GM21390 (cell line): ENCODE measurements around the gene RSRC1.
"Not testable (repeated sequence)": the region's sequence is repeated elsewhere in the genome, so short reads cannot be mapped to it uniquely, and the experiment has no call there.

ENCODE experiments used
- ATAC-seq: cut with Tn5 transposase; IDR thresholded peaks from one replicate; pipeline ENCODE4 v1.9.1; 2021; ENCODE audit not compliant: unreplicated experiment

RSRC1 gene

DNA sequence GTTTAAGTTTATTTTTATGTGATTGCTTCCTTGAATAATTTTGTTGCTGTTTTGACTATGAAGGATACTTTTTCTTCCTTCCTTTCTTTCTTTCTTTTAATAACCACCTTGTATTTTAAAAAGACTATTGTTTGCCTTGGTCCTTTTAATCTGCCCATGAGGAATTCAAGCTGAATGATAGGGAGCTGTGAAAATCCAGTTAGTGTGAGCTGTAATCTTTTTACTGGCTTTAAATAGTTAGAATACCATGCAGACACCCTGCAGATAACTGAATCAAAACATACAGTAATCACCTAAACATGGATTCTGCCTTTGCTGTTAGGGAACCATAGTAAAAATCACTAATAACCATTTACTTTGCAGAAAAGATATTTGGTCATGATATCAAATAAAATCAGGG, 110.7 kb downstream of the RSRC1 start:
- ATAC-seq, result no peak

DNA sequence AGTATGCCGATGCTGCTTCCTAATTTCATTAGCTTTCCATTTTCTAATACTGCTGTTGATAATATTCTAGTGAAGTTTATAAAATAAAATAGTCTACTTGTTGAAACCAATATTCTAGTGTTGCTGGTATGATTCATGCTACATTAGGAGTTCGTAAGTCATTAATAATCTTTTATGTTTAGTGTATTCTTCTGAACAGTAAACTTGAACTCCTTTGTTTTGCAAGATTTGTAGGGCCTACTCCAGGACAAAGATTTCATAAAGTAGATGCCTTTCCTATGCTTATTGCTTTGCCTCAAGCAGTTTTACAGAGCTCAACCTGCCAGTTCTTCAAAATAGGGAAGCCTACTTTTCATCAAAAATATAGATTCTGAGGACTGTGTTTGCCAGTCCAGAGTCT, 111.5 kb downstream of the RSRC1 start:
- no peak for ATAC-seq

GRCh38 chr3:158226429-158226828, 116.5 kb downstream of the RSRC1 start:
- no peak for ATAC-seq

DNA sequence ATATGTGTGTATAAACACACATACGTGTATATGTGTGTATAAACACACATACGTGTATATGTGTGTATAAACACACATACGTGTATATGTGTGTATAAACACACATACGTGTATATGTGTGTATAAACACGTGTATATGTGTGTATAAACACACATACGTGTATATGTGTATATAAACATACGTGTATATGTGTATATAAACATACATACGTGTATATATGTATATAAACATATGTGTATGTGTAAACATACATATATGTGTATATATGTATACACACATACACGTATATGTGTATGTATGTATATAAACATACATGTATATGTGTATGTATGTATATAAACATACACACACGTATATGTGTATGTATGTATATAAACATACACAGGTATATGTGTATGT, 119.1 kb downstream of the RSRC1 start:
- not testable (repeated sequence) for ATAC-seq

DNA sequence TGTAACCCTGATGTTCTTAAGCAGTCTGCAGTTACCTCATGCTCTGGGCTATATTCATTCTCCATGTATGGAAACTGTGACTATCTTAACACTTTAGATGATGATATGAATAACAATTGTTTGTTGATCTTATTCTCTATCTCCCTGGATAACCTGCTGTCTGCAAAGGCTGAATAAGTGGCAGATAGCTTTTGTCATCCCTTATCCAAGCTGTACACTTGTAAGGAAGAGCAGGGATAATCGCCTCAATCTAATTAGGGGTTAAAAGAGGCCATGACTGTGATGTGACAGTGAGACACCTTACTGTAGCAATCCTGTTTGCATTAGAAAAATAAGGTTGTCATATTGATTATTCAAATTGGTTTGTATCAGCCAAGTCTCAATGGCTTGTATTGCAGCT, 123.9 kb downstream of the RSRC1 start:
- ATAC-seq, result no peak

DNA sequence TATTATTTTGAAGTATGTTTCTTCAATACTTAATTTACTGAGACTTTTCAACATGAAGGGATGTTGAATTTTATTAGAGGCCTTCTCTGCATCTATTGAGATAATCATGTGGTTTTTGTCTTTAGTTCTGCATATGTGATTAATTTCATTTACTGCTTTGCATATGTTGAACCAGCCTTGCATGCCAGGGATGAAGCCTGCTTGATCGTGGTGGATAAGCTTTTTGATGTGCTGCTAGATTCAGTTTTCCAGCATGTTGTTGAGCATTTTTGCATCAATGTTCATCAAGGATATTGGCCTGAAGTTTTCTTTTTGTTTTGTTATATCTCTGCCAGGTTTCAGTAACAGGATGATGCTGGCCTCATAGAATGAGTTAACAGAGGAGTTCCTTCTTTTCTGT, 134.4 kb downstream of the RSRC1 start:
- ATAC-seq, result no peak

DNA sequence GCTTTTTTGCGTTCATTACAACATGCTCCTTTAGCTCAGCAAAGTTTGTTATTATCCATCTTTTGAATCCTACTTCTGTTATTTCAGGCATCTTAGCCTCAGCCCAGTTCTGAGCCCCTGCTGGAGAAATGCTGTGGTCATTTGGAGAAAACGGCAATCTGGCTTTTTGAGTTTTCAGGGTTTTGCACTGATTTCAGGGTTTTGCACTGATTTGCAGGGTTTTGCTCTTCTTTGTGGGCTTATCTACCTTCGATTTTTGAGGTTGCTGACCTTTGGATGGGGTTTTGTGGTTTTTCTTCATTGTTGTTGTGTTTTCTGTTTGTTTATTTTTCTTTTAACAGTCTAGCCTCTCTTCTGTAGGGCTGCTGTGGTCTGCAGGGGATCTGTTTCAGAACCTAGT, 137.4 kb downstream of the RSRC1 start:
- ATAC-seq, result no peak

DNA sequence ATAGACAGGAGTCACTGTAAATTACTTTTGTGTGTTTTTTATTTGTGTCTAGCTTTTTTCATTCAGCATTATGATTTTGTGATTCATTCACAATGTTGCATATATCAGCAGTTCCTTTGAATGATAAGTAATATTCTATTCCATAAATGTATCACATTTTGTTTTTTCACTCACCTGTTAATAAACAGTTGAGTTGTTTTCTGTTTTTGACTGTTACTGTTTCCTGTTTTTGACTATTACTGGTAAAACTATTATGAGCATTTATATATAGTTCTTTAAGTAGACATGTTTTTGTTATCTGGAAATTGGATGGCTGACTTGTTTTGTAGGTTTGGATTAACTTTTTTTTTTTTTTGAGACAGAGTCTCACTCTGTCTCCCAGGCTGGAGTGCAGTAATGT, 138.4 kb downstream of the RSRC1 start:
- no peak for ATAC-seq

DNA sequence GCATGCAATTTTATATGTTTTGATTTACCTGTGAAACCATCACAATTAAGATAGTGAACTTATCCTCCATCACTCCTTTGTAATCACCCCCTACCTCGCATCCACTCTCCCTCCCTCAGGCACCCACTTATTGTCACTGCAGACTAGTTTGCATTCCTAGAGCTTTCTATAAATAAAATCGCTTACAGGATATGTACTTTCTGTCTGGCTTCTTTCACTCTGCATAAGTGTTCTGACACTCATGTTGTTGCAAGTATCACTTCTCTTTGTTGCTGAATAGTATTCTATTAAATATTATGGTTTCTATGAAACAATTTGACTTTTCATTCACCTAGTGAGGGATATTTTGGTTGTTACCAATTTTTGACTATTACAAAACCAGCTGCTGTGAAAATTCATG, 139.3 kb downstream of the RSRC1 start:
- ATAC-seq, result peak; percentile 81

- ATAC-seq, result peak; percentile 55
These were observed 148.7 kb downstream of the RSRC1 start for GRCh38 chr3:158258619-158259018.

DNA sequence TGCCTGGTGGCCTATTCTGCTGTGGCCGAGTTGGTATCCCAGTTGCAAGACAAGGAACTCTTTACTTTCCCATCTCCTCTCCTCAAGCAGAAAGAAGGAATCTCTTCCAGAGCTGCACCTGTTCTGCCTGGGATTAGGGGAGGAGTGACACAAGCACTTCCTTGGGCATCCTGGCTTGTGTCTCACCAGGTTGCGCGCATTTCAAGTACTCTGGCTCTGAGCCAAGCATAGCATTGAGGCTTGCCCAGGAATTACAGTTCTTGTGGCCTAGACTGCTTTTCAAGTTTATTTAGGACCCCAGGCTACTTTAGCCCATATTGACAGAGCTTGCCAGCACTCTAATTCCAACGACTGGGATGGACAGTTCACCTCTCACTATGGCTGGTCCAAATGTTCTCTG, 150.5 kb downstream of the RSRC1 start:
- no peak for ATAC-seq

- no peak for ATAC-seq
These were observed 151.6 kb downstream of the RSRC1 start for GRCh38 chr3:158261371-158261991.

DNA sequence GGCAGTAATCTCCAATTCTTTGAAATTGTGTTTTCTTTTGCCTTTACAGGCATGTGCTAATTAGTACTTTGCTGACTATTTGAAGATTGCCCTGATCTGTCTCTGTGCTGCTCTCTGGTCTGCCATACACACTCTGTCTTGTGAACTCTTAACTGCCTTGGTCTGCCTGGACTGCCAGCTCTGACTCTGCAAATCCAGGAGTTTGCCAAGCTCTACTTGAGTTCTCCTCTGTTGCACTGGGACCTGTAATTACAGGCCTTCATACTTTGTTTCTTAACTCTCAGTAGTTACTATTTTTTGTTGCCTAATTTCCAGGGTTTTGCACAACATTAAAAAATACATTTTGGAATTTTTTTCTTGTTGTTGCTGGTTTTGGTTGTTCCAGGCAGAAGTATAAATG, 155.0 kb downstream of the RSRC1 start:
- no peak for ATAC-seq

DNA sequence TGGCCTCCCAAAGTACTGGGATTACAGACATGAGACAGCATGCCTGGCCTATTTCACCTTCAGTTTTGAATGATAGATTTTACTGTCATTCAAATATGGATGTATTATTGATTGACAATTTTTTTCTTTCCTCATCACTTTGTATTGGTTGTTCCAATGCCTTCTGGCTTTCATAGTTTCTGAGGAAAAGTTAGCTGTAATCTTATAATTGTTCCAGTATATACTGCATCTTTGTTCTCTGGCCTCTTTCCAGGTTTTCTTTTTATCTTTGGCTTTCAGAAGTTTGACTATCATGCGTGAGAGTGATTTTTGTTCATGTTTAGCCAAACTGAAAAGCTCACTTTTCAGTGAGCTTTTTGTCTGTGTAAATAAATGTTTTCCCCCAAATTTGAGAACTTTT, 157.1 kb downstream of the RSRC1 start:
- no peak for ATAC-seq

- ATAC-seq, result no peak
These were observed 160.1 kb downstream of the RSRC1 start for GRCh38 chr3:158269942-158270341.

- ATAC-seq, result no peak
These were observed 162.2 kb downstream of the RSRC1 start for GRCh38 chr3:158272081-158272480.

- ATAC-seq, result no peak
These were observed 163.8 kb downstream of the RSRC1 start for GRCh38 chr3:158273656-158274055.

DNA sequence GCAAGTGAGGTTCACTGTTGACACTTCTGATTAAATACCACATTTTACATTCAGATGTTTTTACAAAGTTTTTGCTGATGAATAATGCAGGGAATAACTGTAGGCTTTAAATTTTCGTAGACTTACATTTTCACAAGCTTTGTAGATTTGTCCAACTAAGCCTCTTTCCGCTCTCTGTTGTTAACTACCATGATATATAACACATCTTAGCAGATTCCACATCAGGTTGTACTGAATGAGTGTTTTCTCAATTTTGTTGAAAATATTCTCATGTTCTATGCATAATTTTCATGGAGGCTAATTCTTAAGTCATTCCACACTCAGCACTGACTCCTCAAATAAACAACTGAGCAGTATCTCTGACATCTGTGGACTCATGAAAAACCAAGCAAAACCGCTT, 168.3 kb downstream of the RSRC1 start:
- ATAC-seq, result no peak

- no peak for ATAC-seq
These were observed 169.7 kb downstream of the RSRC1 start for GRCh38 chr3:158279609-158280008.

DNA sequence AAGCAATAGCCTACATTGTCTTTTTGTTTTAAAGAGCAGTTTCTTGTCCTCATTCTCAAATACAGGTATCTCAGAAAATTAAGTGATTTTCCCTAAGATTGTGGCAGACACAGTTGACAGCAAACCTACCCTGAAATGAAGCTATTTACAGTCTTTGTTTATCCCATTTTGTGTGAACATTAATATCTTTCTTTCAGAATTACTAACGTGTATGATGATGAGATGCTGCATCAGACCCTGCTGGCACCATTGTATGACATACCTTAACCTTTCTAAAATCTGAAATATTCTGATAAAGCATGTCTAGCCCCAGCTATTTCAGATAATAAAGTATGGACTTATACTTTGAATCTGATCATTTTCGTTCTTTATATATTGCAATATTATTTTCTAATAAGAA, 185.9 kb downstream of the RSRC1 start:
- ATAC-seq, result no peak

DNA sequence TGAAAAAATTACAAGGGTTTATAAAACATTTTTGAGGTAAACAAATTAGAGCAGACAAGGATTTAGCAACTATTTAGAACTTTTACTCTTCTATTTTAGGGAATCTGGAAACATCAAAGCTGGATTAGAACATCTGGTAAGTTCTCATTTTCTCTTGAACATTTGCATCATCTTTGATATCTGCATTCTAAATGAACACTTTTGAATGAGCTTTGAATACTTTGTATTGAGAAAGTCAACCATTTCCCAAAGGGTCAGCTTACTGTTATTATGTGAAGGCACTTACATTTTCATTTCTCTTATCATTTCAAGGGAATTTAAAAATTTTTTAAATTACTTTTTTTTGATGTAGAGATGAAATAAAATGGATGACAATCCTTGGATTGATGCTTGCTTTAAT, 188.1 kb downstream of the RSRC1 start:
- no peak for ATAC-seq

GRCh38 chr3:158308236-158308928, 198.5 kb downstream of the RSRC1 start:
- no peak for ATAC-seq

DNA sequence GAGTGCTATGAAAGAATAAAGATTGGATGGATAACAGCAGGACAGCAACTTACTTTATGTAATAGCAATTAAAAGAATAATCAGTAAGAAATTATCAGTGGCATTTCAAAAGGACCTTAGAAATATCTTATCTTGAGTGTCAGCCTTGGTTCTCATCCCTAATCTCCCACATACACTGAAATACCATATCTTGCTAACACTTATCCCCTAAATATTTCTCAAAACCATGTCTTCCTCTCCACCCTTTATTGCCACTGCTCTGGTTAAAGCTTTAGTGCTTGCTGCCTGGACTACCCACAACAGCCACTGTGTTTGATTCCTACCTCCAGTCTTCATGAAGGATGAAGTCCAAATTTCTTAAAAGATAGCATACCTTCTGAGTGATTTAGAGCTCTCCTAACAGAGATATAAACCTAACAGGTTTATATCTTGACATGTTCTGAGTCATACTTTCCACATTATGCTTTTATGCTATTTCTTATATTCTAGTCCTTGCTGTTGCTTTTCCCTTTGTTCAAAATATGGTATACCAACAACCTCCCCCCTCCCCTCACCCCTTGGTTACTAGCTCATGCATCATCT, 202.8 kb downstream of the RSRC1 start:
- ATAC-seq, result no peak
